Measurements from ENCODE around the gene CRADD. TPM values are rescaled to one million over a fixed set of nuclear protein-coding genes. Genes with fewer than 3 reads are reported as not detected.

CRADD gene
- total and polyA plus RNA-seq, 4 donors, result 6.3 to 28.9 (median 16.6) TPM

- Histone ChIP-seq H3K27ac (ENCODE audit: low read depth in 1 of 2, low read length in 1 of 2) (no peak overlapping the region), H3K4me1 (ENCODE audit: control insufficient read depth in 5 of 5, insufficient read depth in 5 of 5, low read length in 5 of 5) (no peaks in the 10 kb centered on the region), H3K9ac (ENCODE audit: insufficient read depth in 1 of 2, low read length in 2 of 2) (no peak overlapping the region), H3K9me3 (ENCODE audit: control insufficient read depth in 4 of 4, insufficient read depth in 3 of 4, low read length in 3 of 4) (no peaks in the 10 kb centered on the region), H3K36me3 (ENCODE audit: control insufficient read depth in 4 of 4, insufficient read depth in 4 of 4, low read length in 4 of 4) (no peaks in the 10 kb centered on the region), H3K27me3 (ENCODE audit: control insufficient read depth in 3 of 3, insufficient read depth in 3 of 3, low read length in 2 of 3) (no peaks in the 10 kb centered on the region), H3K4me3 (no peak overlapping the region)
- DNase-seq, result no peak
- TF ChIP-seq CTCF (IDR thresholded peaks at IDR 0.05; ENCODE audit: control extremely low read depth, extremely low read depth), result no peak
- ATAC-seq (ENCODE audit: insufficient read depth, low FRiP score), result no peak
- WGBS, 2 donors, result 85 to 90% methylated on average over 6 of the region's 6 CpGs
Observed at GRCh38 chr12:93918262-93918661, 241.1 kb downstream of the CRADD start.

GRCh38 chr12:93918900-93919299, 241.7 kb downstream of the CRADD start:
- ATAC-seq (ENCODE audit: insufficient read depth, low FRiP score) (no peak), DNase-seq (no peak)
- no peaks in the 10 kb centered on the region for H3K36me3 ChIP-seq (ENCODE audit: control insufficient read depth in 4 of 4, insufficient read depth in 4 of 4, low read length in 4 of 4)
- WGBS, 2 donors, result 77 to 92% methylated on average over 4 of the region's 4 CpGs
- no peaks in the 10 kb centered on the region for H3K27me3 ChIP-seq (ENCODE audit: control insufficient read depth in 3 of 3, insufficient read depth in 3 of 3, low read length in 2 of 3)
- no peaks in the 10 kb centered on the region for H3K4me1 ChIP-seq (ENCODE audit: control insufficient read depth in 5 of 5, insufficient read depth in 5 of 5, low read length in 5 of 5)
- H3K27ac ChIP-seq (ENCODE audit: low read depth in 1 of 2, low read length in 1 of 2), result no peak overlapping the region
- H3K9ac ChIP-seq (ENCODE audit: insufficient read depth in 1 of 2, low read length in 2 of 2), result no peak overlapping the region
- no peak for TF ChIP-seq CTCF (IDR thresholded peaks at IDR 0.05; ENCODE audit: control extremely low read depth, extremely low read depth)
- no peak overlapping the region for H3K4me3 ChIP-seq
- H3K9me3 ChIP-seq (ENCODE audit: control insufficient read depth in 4 of 4, insufficient read depth in 3 of 4, low read length in 3 of 4), result no peaks in the 10 kb centered on the region

GRCh38 chr12:93921521-93921920, 244.3 kb downstream of the CRADD start:
- Histone ChIP-seq H3K27ac (ENCODE audit: low read depth in 1 of 2, low read length in 1 of 2) (no peak overlapping the region), H3K9ac (ENCODE audit: insufficient read depth in 1 of 2, low read length in 2 of 2) (no peak overlapping the region), H3K4me3 (no peak overlapping the region), H3K4me1 (ENCODE audit: control insufficient read depth in 5 of 5, insufficient read depth in 5 of 5, low read length in 5 of 5) (no peaks in the 10 kb centered on the region), H3K36me3 (ENCODE audit: control insufficient read depth in 4 of 4, insufficient read depth in 4 of 4, low read length in 4 of 4) (no peaks in the 10 kb centered on the region), H3K27me3 (ENCODE audit: control insufficient read depth in 3 of 3, insufficient read depth in 3 of 3, low read length in 2 of 3) (no peaks in the 10 kb centered on the region), H3K9me3 (ENCODE audit: control insufficient read depth in 4 of 4, insufficient read depth in 3 of 4, low read length in 3 of 4) (peaks cover 0 to 3% (median 2%) of the 10 kb centered on the region in 4 donors)
- ATAC-seq (ENCODE audit: insufficient read depth, low FRiP score) (no peak), DNase-seq (no peak)
- no peak for TF ChIP-seq CTCF (IDR thresholded peaks at IDR 0.05; ENCODE audit: control extremely low read depth, extremely low read depth)
- WGBS, 2 donors, result 87 to 98% methylated on average over 3 of the region's 3 CpGs

GRCh38 chr12:93922583-93923006, 245.4 kb downstream of the CRADD start:
- TF ChIP-seq CTCF (IDR thresholded peaks at IDR 0.05; ENCODE audit: control extremely low read depth, extremely low read depth), result no peak
- ATAC-seq (ENCODE audit: insufficient read depth, low FRiP score), result no peak

More at GRCh38 chr12:93922583-93923006, 245.4 kb downstream of the CRADD start:
- Histone ChIP-seq H3K4me3 (no peak overlapping the region), H3K9me3 (ENCODE audit: control insufficient read depth in 4 of 4, insufficient read depth in 3 of 4, low read length in 3 of 4) (peaks cover 0 to 3% (median 3%) of the 10 kb centered on the region in 4 donors), H3K9ac (ENCODE audit: insufficient read depth in 1 of 2, low read length in 2 of 2) (no peak overlapping the region), H3K27me3 (ENCODE audit: control insufficient read depth in 3 of 3, insufficient read depth in 3 of 3, low read length in 2 of 3) (no peaks in the 10 kb centered on the region), H3K27ac (ENCODE audit: low read depth in 1 of 2, low read length in 1 of 2) (no peak overlapping the region), H3K36me3 (ENCODE audit: control insufficient read depth in 4 of 4, insufficient read depth in 4 of 4, low read length in 4 of 4) (no peaks in the 10 kb centered on the region), H3K4me1 (ENCODE audit: control insufficient read depth in 5 of 5, insufficient read depth in 5 of 5, low read length in 5 of 5) (no peaks in the 10 kb centered on the region)
- 75 to 87% methylated on average over 5 of the region's 5 CpGs for WGBS, 2 donors
- no peak for DNase-seq

Data from lung (tissue), 12 donors.